HepG2 (cell line): Measurements from ENCODE around the gene FAM187B. TPM values are rescaled to one million over a fixed set of nuclear protein-coding genes. Genes with fewer than 3 reads are reported as not detected.
"Not testable (repeated sequence)": the region's sequence is repeated elsewhere in the genome, so short reads cannot be mapped to it uniquely, and the experiment has no call there.

Experiments used
- ATAC-seq: fragments of 200-7000 bp; cut with Tn5 transposase; 3 replicates; pipeline ENCODE4 v1.9.1; 2020; ENCODE audit warnings: mild to moderate bottlenecking, moderate library complexity
- BruUV-seq: library from RNA; stranded (reverse); fragments of 400-500 nt; replicated peaks from 2 replicates; lab custom pipeline; 2021; lab: Mats Ljungman, UMichigan
- CTCF ChIA-PET: fragments of 300-600 bp; formaldehyde crosslinking; extraction: SDS; loops from one replicate; lab custom pipeline; 2021; ENCODE audit warnings: low total read pairs, inconsistent platforms, low intra/inter-chr PET ratio; lab: Yijun Ruan, JAX
- POLR2A ChIA-PET: fragments of 350-600 bp; sonication (Branson Sonifier 250); formaldehyde crosslinking; loops from one replicate; lab custom pipeline; 2020; ENCODE audit warnings: antibody characterized with exemption, inconsistent platforms; lab: Yijun Ruan, JAX
- DNase-seq: peaks from one replicate; pipeline ENCODE4 v3.0.0-alpha.2; 2015; ENCODE audit warnings: low spot score
- FAIRE-seq: peaks from 3 replicates; lab custom pipeline; 2011; peaks lifted over from hg19 to GRCh38; lab: Jason Lieb, UNC
- H2AFZ ChIP-seq: one replicate; pipeline ENCODE4 v1.6.1; 2011; ENCODE audit warnings: low read length, inconsistent platforms
- H3K27ac ChIP-seq: fragments of 300-600 bp; 3 replicates; pipeline ENCODE4 v1.8.0; 2011; ENCODE audit warnings: mixed run types, mild to moderate bottlenecking, mixed read lengths, low read length, inconsistent platforms; ENCODE audit not compliant: insufficient read depth; ENCODE audit errors: extremely low read length
- H3K27me3 ChIP-seq, 2 experiments: fragments of 200-600 bp in 1 of 2; 2 replicates in 1 of 2; 3 replicates in 1 of 2; pipeline versions ENCODE4 v1.6.0 to v1.8.0; 2011; ENCODE audit warnings: low read length in 2 of 2, mild to moderate bottlenecking in 2 of 2, moderate library complexity in 2 of 2, inconsistent platforms in 1 of 2; ENCODE audit not compliant: insufficient read depth in 2 of 2, control insufficient read depth in 1 of 2
- H3K36me3 ChIP-seq, 2 experiments: fragments of 200-600 bp in 1 of 2; replicated peaks in 1 of 2; 2 replicates in 1 of 2; 3 replicates in 1 of 2; pipeline versions ENCODE4 v1.5.1 to v1.8.0; 2011; ENCODE audit warnings: low read length in 2 of 2, inconsistent platforms in 1 of 2; ENCODE audit not compliant: insufficient read depth in 2 of 2, control insufficient read depth in 1 of 2
- H3K4me1 ChIP-seq: 2 replicates; pipeline ENCODE4 v1.5.1; 2012; ENCODE audit warnings: low read length, inconsistent platforms; ENCODE audit not compliant: insufficient read depth
- H3K4me2 ChIP-seq: 2 replicates; pipeline ENCODE4 v1.6.0; 2011; ENCODE audit warnings: low read depth, low read length, inconsistent platforms
- H3K4me3 ChIP-seq, 3 experiments: fragments of 200-600 bp in 1 of 3; sonication (generic), shearing (Covaris generic) in 1 of 3; replicated peaks in 1 of 3; 2 replicates each; pipeline ENCODE4 v1.5.1; 2011 to 2016; ENCODE audit warnings: low read length in 3 of 3, inconsistent platforms in 2 of 3, low read depth in 2 of 3, mild to moderate bottlenecking in 2 of 3, control low read depth in 1 of 3, mixed read lengths in 1 of 3; ENCODE audit not compliant: insufficient read depth in 1 of 3
- H3K79me2 ChIP-seq: one replicate; pipeline ENCODE4 v1.6.1; 2011; ENCODE audit warnings: low read length, inconsistent platforms; ENCODE audit not compliant: insufficient read depth
- H3K9ac ChIP-seq: 2 replicates; pipeline ENCODE4 v1.6.0; 2011; ENCODE audit warnings: mild to moderate bottlenecking, low read depth, low read length, inconsistent platforms; ENCODE audit not compliant: insufficient read depth
- H3K9me3 ChIP-seq: 2 replicates; pipeline ENCODE4 v1.5.1; 2012; ENCODE audit warnings: mild to moderate bottlenecking, low read length
- H4K20me1 ChIP-seq: 2 replicates; pipeline ENCODE4 v1.6.0; 2011; ENCODE audit warnings: inconsistent platforms, mild to moderate bottlenecking, low read length, moderate library complexity; ENCODE audit not compliant: insufficient read depth
- AFF4 ChIP-seq: sonication (generic); formaldehyde crosslinking; IDR thresholded peaks from 2 replicates; pipeline ENCODE4 v1.4.0; 2020; ENCODE audit warnings: missing genetic modification reagents
- HNF1B ChIP-seq: sonication (generic); formaldehyde crosslinking; IDR thresholded peaks from 2 replicates; pipeline ENCODE4 v1.5.1; 2020; ENCODE audit warnings: mild to moderate bottlenecking, moderate library complexity, missing genetic modification reagents
- HOXA5 ChIP-seq: sonication (generic); formaldehyde crosslinking; IDR thresholded peaks from 2 replicates; pipeline ENCODE4 v1.4.0; 2020; ENCODE audit warnings: missing genetic modification reagents
- MLXIP ChIP-seq: sonication (generic); formaldehyde crosslinking; IDR thresholded peaks from 2 replicates; pipeline ENCODE4 v1.9.0; 2021; ENCODE audit warnings: missing genetic modification reagents, borderline replicate concordance
- SOX6 ChIP-seq, 2 experiments: fragments of 450-650 bp in 1 of 2; sonication (generic) in 1 of 2; formaldehyde crosslinking in 1 of 2; IDR thresholded peaks; 2 replicates each; pipeline versions ENCODE4 v1.4.0 to v1.6.1; 2017 to 2020; ENCODE audit warnings: antibody characterized with exemption in 1 of 2, mild to moderate bottlenecking in 1 of 2, missing genetic modification reagents in 1 of 2
- ZNF580 ChIP-seq: IDR thresholded peaks from 2 replicates; pipeline ENCODE4 v1.6.1; 2016; ENCODE audit warnings: low read depth, borderline replicate concordance
- whole genome bisulfite sequencing: methylation state at CpG from one replicate; pipeline ENCODE4 v1.1.6; 2017; ENCODE audit warnings: low lambda C conversion rate; 5-methylcytosine and 5-hydroxymethylcytosine counted together
- in situ Hi-C: cut with HindIII; loops from 2 replicates; pipeline ENCODE4 v1.10.0; 2017; ENCODE audit warnings: low pct_unique_long_range_greater_than_20kb; ENCODE audit not compliant: extremely low pct_ligation_motif_present
- intact Hi-C: fragments of 100-400 bp; cut with micrococcal nuclease; formaldehyde crosslinking; loops from one replicate; pipeline ENCODE4 v1.10.0; 2022; ENCODE audit not compliant: unreplicated experiment
- polyA plus RNA-seq, 8 experiments: library from polyadenylated mRNA; depleted of rRNA in 3 of 8; stranded (reverse) in 7 of 8; unstranded in 1 of 8; fragments of >200 nt; fragmentation: Illumina TruSeq in 4 of 8; extraction: Trizol in 4 of 8; gene quantifications; 2 replicates each; pipeline versions ENCODE4 v1.2.1 to v1.2.3, GENCODE V29; 2011 to 2016; ENCODE audit warnings: low read depth in 4 of 8, missing spikeins in 1 of 8, mixed read lengths in 1 of 8; ENCODE audit not compliant: insufficient read depth in 1 of 8
- total RNA-seq, 5 experiments: library from RNA; depleted of rRNA; stranded (reverse); fragments of >200 nt; fragmentation: Illumina TruSeq; extraction: Trizol; gene quantifications; 2 replicates each; pipeline ENCODE4 v1.2.3, GENCODE V29; 2016; ENCODE audit warnings: low read depth in 1 of 5

The FAM187B gene
- total and polyA plus RNA-seq, 2 of the 13 experiments (the other 11 are each of a cell fraction or from before 2014, with no cell fraction given): not detected

GRCh38 chr19:35239597-35239996 lies 11.1 kb upstream of the FAM187B start:
- DNase-seq, H3K27me3 ChIP-seq, in situ Hi-C loops, H4K20me1 ChIP-seq, ATAC-seq, CTCF ChIA-PET, H2AFZ ChIP-seq, intact Hi-C loops, H3K4me2 ChIP-seq, H3K79me2 ChIP-seq, H3K4me1 ChIP-seq, H3K4me3 ChIP-seq, H3K27ac ChIP-seq, H3K36me3 ChIP-seq, POLR2A ChIA-PET, H3K9ac ChIP-seq, H3K9me3 ChIP-seq, FAIRE-seq, BruUV-seq: not testable (repeated sequence)
- WGBS: 3% methylated on average over 1 of the region's 1 CpG

GRCh38 chr19:35236638-35237400 lies 8.3 kb upstream of the FAM187B start:
- 50% methylated on average over 6 of the region's 6 CpGs for WGBS
- Histone ChIP-seq H3K27ac (no peak overlapping the region), H3K9ac (no peak overlapping the region), H3K4me3 (no peak overlapping the region), H4K20me1 (no peaks in the 10 kb centered on the region), H3K4me1 (peaks cover 8% of the 10 kb centered on the region; the same call in 1 of the 2 replicates), H3K79me2 (no peaks in the 10 kb centered on the region), H3K4me2 (no peak overlapping the region), H2AFZ (no peak overlapping the region), H3K9me3 (no peaks in the 10 kb centered on the region), H3K36me3 (no peaks in the 10 kb centered on the region), H3K27me3 (no peaks in the 10 kb centered on the region)
- in situ Hi-C loops: no loop called here
- ChIA-PET CTCF (no interaction called here), POLR2A (no interaction called here)
- FAIRE-seq (no peak), DNase-seq (no peak), ATAC-seq (no peak)
- intact Hi-C loops: no loop called here
- BruUV-seq: no TSS peak
- TF ChIP-seq ZNF580 (CRISPR knock-in tag) (no peak), HOXA5 (CRISPR knock-in tag) (no peak), HNF1B (CRISPR knock-in tag) (no peak), AFF4 (no peak), MLXIP (CRISPR knock-in tag) (no peak), SOX6 (IDR thresholded peaks at IDR 0.05) (no peak), SOX6 (CRISPR knock-in tag; IDR thresholded peaks at IDR 0.05) (no peak)
